ENCODE data around the gene TAS1R3.

The TAS1R3 gene

DNA sequence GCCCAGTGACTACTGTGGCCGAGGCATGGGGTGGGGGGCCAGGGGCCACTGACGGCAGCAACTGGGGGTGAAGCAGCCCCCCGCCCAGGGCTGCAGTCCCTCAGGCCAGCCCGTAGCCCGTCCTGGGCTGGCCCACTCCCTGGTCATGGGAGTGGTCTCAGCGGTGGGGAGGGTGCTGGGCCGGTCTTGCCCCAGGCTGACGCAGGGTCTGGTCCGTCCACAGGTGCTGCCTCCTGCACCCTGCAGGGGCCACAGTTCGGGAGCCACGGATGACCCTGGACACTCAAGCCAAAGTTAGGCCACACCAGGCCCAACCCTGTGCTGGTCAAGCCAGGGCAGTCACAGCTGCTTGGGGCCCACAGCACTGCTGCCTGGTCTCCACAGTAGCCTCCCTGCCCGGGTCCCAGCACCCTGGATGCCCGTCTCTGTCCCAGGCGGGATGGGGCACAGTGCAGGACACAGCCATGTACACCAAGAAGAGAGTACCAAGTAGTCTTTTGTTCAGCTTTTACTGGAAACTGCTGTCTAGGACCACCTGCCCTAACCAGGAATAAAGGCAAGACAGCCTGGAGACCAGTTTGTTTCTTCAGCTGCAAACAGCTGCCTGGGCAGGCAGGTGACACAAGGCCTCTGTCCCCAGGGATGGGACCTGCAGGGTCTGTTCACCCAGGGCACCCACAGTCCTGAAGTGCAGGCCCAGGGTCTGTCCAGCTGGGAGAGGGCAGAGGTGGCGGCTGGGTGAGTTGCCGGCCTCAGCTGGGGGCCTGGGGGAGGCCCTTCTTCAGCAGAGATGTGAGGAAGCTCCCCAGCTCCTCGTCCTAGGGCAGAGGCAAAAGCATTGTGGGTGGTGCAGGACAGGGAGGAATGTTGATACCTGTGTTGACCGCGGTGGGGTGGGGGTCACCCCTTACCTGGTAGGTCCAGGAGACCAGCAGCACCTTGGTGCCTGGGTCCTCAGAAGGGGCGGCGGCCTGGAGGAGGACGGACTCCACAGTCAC, 19.7 kb upstream of the TAS1R3 start:
- H3K9me3 Mint-ChIP-seq, result no peaks in the 10 kb centered on the region
- no peaks in the 10 kb centered on the region for H3K27me3 Mint-ChIP-seq (ENCODE audit: low read depth)
- TF ChIP-seq CTCF (IDR thresholded peaks at IDR 0.05; ENCODE audit: unreplicated experiment in 3 of 3), result no peak
- no peak overlapping the region for H3K27ac Mint-ChIP-seq
- H3K36me3 Mint-ChIP-seq (ENCODE audit: low read depth), result peaks cover 12% of the 10 kb centered on the region
- no peak overlapping the region for H3K4me3 Mint-ChIP-seq
- peaks cover 6% of the 10 kb centered on the region for H3K4me1 Mint-ChIP-seq

GRCh38 chr1:1312450-1313314, 18.4 kb upstream of the TAS1R3 start:
- Mint-ChIP-seq H3K9me3 (no peaks in the 10 kb centered on the region), H3K4me1 (peaks cover 5% of the 10 kb centered on the region), H3K27ac (no peak overlapping the region), H3K27me3 (ENCODE audit: low read depth) (no peaks in the 10 kb centered on the region), H3K36me3 (ENCODE audit: low read depth) (peaks cover 16% of the 10 kb centered on the region), H3K4me3 (no peak overlapping the region)
- TF ChIP-seq CTCF (IDR thresholded peaks at IDR 0.05; ENCODE audit: unreplicated experiment in 3 of 3), result no peak

GRCh38 chr1:1313500-1314236, 17.4 kb upstream of the TAS1R3 start:
- no peak overlapping the region for H3K4me3 Mint-ChIP-seq
- no peak for TF ChIP-seq CTCF (IDR thresholded peaks at IDR 0.05; ENCODE audit: unreplicated experiment in 3 of 3)
- H3K9me3 Mint-ChIP-seq, result no peaks in the 10 kb centered on the region
- peak overlapping the region in 1 of 3 experiments; percentile 31 for H3K27ac Mint-ChIP-seq
- H3K36me3 Mint-ChIP-seq (ENCODE audit: low read depth), result peaks cover 16% of the 10 kb centered on the region
- H3K4me1 Mint-ChIP-seq, result peaks cover 11% of the 10 kb centered on the region
- no peaks in the 10 kb centered on the region for H3K27me3 Mint-ChIP-seq (ENCODE audit: low read depth)

DNA sequence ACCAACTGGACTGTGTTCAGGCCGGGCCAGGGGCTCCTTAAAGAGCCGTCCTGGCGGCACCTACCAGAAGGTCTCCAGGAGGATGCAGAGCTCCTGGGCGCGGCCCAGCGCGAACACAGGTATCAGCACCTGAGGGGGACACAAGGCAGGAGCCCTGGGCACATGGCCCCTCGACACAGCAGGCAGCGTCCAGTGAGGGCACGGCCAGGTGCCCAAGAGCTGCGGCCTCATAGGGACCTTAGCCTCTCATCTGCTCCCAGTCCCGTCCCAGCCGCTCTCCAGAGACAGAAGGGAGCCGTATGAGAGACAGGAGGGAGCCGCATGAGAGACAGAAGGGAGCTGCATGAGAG, 16.9 kb upstream of the TAS1R3 start:
- H3K9me3 Mint-ChIP-seq, result no peaks in the 10 kb centered on the region

More for the DNA sequence above, 16.9 kb upstream of the TAS1R3 start:
- TF ChIP-seq CTCF (IDR thresholded peaks at IDR 0.05; ENCODE audit: unreplicated experiment in 3 of 3), result no peak
- Mint-ChIP-seq H3K36me3 (ENCODE audit: low read depth) (peaks cover 18% of the 10 kb centered on the region), H3K4me1 (peaks cover 11% of the 10 kb centered on the region), H3K27ac (no peak overlapping the region), H3K4me3 (no peak overlapping the region), H3K27me3 (ENCODE audit: low read depth) (no peaks in the 10 kb centered on the region)
